ENCODE measurements around the gene VDAC2. TPM values are rescaled to one million over a fixed set of nuclear protein-coding genes. Genes with fewer than 3 reads are reported as not detected.

The VDAC2 gene
- total RNA-seq, 4 donors from 2014 or later, result 89.1 to 114 (median 109) TPM

GRCh38 chr10:75263806-75264205 is 53.2 kb downstream of the VDAC2 start:
- H3K27me3 ChIP-seq, result no peaks in the 10 kb centered on the region
- no peak overlapping the region for H3K4me3 ChIP-seq
- no peak for DNase-seq (ENCODE audit: low spot score in 2 of 2)
- no peak overlapping the region for H3K27ac ChIP-seq
- H3K9me3 ChIP-seq, result peaks cover 0 to 9% (median 0%) of the 10 kb centered on the region in 4 donors
- H3K36me3 ChIP-seq, result no peaks in the 10 kb centered on the region
- TF ChIP-seq CTCF (IDR thresholded peaks at IDR 0.05) (no peak), POLR2A (IDR thresholded peaks at IDR 0.05) (no peak)
- peaks cover 0 to 4% (median 0%) of the 10 kb centered on the region in 4 donors for H3K4me1 ChIP-seq
- 100% methylated on average over 1 of the region's 1 CpG for WGBS, 2 donors

GRCh38 chr10:75265856-75266255 is 55.3 kb downstream of the VDAC2 start:
- no peaks in the 10 kb centered on the region for H3K27me3 ChIP-seq
- 67 to 72% methylated on average over 6 of the region's 6 CpGs for WGBS, 2 donors
- H3K36me3 ChIP-seq, result no peaks in the 10 kb centered on the region
- peaks cover 0 to 4% (median 0%) of the 10 kb centered on the region in 4 donors for H3K4me1 ChIP-seq
- peaks cover 0 to 5% (median 0%) of the 10 kb centered on the region in 4 donors for H3K9me3 ChIP-seq
- DNase-seq (ENCODE audit: low spot score in 2 of 2), result no peak
- no peak overlapping the region for H3K27ac ChIP-seq
- H3K4me3 ChIP-seq, result no peak overlapping the region
- no peak for TF ChIP-seq EP300 (IDR thresholded peaks at IDR 0.05)
- TF ChIP-seq CTCF (IDR thresholded peaks at IDR 0.05), result no peak
- TF ChIP-seq POLR2A (IDR thresholded peaks at IDR 0.05), result no peak

- no peaks in the 10 kb centered on the region for H3K36me3 ChIP-seq
- TF ChIP-seq EP300 (IDR thresholded peaks at IDR 0.05), result no peak
- no peak for TF ChIP-seq CTCF (IDR thresholded peaks at IDR 0.05)
- no peak for TF ChIP-seq POLR2A (IDR thresholded peaks at IDR 0.05)
- H3K27me3 ChIP-seq, result no peaks in the 10 kb centered on the region
- WGBS, 2 donors, result 79 to 87% methylated on average over 5 of the region's 5 CpGs
- H3K27ac ChIP-seq, result no peak overlapping the region
- H3K9me3 ChIP-seq, result no peaks in the 10 kb centered on the region
- H3K4me1 ChIP-seq, result peaks cover 0 to 4% (median 0%) of the 10 kb centered on the region in 4 donors
- no peak overlapping the region for H3K4me3 ChIP-seq
- no peak for DNase-seq (ENCODE audit: low spot score in 2 of 2)
These were observed 56.3 kb downstream of the VDAC2 start for GRCh38 chr10:75266945-75267344.

- Histone ChIP-seq H3K27ac (no peak overlapping the region), H3K9me3 (no peaks in the 10 kb centered on the region), H3K4me3 (no peak overlapping the region), H3K36me3 (no peaks in the 10 kb centered on the region), H3K4me1 (no peaks in the 10 kb centered on the region), H3K27me3 (no peaks in the 10 kb centered on the region)
- TF ChIP-seq EP300 (IDR thresholded peaks at IDR 0.05), result no peak
- TF ChIP-seq CTCF (IDR thresholded peaks at IDR 0.05), result no peak
- no peak for TF ChIP-seq POLR2A (IDR thresholded peaks at IDR 0.05)
- 75 to 89% methylated on average over 5 of the region's 5 CpGs for WGBS, 2 donors
- no peak for DNase-seq (ENCODE audit: low spot score in 2 of 2)
These were observed 59.0 kb downstream of the VDAC2 start for GRCh38 chr10:75269605-75270004.

- Histone ChIP-seq H3K4me3 (no peak overlapping the region), H3K36me3 (no peaks in the 10 kb centered on the region), H3K27ac (no peak overlapping the region), H3K4me1 (no peaks in the 10 kb centered on the region), H3K9me3 (no peaks in the 10 kb centered on the region), H3K27me3 (peaks cover 0 to 3% of the 10 kb centered on the region in 2 donors)
- WGBS, 2 donors, result 84 to 90% methylated on average over 5 of the region's 5 CpGs
- no peak for TF ChIP-seq EP300 (IDR thresholded peaks at IDR 0.05)
- TF ChIP-seq POLR2A (IDR thresholded peaks at IDR 0.05), result no peak
- TF ChIP-seq CTCF (IDR thresholded peaks at IDR 0.05), result no peak
- DNase-seq (ENCODE audit: low spot score in 2 of 2), result no peak
These were observed 61.5 kb downstream of the VDAC2 start for GRCh38 chr10:75272094-75272493.
